SK-N-DZ (cell line): ENCODE results near the gene LRRC70. TPM values are rescaled to one million over a fixed set of nuclear protein-coding genes. Genes with fewer than 3 reads are reported as not detected.
"Not testable (repeated sequence)": the region's sequence is repeated elsewhere in the genome, so short reads cannot be mapped to it uniquely, and the experiment has no call there.

Experiments used
- DNase-seq: peaks from one replicate; pipeline ENCODE4 v3.0.0-alpha.2; 2015; ENCODE audit warnings: low spot score
- polyA plus RNA-seq, 2 experiments: library from polyadenylated mRNA; depleted of rRNA; stranded (reverse); fragments of >200 nt; gene quantifications; 2 replicates each; pipeline ENCODE4 v1.2.3, GENCODE V29; 2014

The LRRC70 gene, protein sequence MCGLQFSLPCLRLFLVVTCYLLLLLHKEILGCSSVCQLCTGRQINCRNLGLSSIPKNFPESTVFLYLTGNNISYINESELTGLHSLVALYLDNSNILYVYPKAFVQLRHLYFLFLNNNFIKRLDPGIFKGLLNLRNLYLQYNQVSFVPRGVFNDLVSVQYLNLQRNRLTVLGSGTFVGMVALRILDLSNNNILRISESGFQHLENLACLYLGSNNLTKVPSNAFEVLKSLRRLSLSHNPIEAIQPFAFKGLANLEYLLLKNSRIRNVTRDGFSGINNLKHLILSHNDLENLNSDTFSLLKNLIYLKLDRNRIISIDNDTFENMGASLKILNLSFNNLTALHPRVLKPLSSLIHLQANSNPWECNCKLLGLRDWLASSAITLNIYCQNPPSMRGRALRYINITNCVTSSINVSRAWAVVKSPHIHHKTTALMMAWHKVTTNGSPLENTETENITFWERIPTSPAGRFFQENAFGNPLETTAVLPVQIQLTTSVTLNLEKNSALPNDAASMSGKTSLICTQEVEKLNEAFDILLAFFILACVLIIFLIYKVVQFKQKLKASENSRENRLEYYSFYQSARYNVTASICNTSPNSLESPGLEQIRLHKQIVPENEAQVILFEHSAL
- polyA plus RNA-seq (2014; cell fraction: cytosol; rRNA removed) = 0.34 TPM in 1 of 2 replicates, not detected in the other
- polyA plus RNA-seq (2014; cell fraction: nucleus; rRNA removed) = 0.67 and 0.69 TPM in 2 replicates

DNA sequence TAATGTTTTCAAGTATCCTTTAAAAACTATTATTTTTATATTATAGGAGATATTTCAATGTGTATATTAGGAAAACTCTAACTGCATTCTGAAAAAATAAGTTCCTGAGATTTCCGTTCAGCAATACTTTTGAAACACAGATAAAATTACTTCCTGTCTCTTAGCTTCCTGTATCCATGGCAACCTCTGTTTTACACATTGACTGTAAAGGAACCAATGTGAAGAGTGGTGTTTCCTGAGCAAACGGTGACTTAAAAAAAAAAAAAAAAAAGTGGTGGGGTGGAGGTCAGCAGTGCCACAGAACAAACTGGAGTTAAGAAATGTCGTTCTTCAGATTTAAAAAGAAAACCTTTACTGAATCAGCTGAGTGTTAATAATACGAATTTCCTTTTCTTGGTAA, at the start of gene LRRC70:
LRRC70 (plus strand) TSS at position 280 of the 400 bp plus-strand sequence. CDS start 620 bp downstream, outside the sequence.
- DNase-seq = no peak

GRCh38 chr5:62533597-62533996, 45.0 kb upstream of the LRRC70 start:
- no peak for DNase-seq

GRCh38 chr5:62534461-62535236, 44.0 kb upstream of the LRRC70 start:
- no peak for DNase-seq

DNA sequence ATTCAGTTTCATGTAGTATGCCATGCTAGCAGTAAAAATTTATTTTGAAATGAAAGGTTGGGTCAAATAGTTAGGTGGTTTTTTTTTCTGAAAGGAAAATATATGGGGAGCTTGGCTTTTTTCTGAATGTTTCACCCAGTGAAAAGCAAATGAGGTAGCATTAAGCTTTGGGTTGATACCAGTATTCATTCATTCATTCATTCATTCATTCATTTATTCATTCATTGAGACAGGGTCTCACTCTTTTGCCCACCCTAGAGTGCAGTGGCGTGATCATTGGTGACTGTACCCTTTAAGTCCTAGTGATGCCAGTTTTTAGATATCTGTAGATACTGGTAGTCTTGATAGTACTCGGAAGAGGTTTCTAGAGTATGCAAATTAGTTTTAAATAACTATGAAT, 42.4 kb upstream of the LRRC70 start:
- DNase-seq = no peak

GRCh38 chr5:62536783-62537182, 41.8 kb upstream of the LRRC70 start:
- DNase-seq = no peak

DNA sequence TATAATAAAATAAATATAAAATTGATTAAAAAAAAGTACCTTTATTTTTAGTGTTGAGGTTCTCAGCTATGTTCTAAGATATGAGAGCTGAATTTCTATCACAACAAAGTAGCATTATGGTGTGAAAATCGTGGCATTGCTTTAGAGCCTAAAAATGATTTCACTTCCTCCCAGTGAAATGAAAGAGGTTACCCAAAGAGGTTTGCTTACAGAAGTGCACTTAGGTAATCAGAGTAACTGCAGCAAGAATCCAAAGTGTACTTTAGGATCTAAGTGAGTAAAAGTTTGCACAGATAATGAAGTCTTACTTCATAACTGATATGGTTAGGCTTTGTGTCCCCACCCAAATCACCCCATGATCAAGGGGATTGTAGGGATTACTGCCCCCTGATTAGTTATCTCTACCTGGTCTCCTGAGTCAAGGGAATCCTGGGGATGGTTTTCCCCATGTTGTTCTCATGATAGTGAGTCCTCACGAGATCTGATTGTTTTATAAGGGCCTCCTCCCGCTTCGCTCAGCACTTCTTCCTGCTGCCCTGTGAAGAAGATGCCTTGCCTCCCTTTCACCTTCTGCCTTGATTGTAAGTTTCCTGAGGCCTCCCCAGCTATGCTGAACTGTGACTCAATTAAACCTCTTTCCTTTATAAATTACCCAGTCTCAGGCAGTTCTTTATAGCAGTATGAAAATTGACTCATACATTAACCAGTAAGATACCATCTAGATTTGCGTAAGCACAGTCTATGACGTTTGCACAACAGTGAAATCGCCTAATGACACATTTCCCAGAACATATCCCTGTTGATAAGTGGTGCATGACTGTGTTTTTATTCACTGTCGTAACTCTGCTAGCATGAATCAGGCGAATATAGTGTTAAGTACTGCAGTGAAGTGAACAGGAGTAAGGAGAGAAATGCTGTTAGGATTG, 40.3 kb upstream of the LRRC70 start:
- no peak for DNase-seq

DNA sequence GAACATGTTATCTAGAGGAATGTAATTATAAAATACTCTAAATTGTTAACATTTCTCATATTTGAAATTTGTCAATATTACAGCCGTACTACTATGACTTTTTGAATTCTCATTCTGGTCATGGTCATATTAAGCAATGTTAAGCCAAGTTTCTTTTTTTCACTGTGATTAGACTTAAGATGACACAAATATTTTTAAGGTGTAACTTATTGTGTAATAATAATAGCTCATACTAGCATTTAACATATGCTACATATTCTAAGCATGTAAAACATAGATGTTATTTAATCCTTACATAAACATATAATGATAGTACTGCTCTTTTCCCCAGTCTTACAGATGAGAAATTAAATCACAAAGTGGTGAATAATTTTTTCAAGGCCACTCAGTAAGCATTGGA, 35.9 kb upstream of the LRRC70 start:
- no peak for DNase-seq

GRCh38 chr5:62547945-62548630, 30.5 kb upstream of the LRRC70 start:
- DNase-seq = no peak

- no peak for DNase-seq
Measured at GRCh38 chr5:62550103-62550502, 28.5 kb upstream of the LRRC70 start.

- DNase-seq = no peak
Measured at GRCh38 chr5:62555930-62556329, 22.7 kb upstream of the LRRC70 start.

DNA sequence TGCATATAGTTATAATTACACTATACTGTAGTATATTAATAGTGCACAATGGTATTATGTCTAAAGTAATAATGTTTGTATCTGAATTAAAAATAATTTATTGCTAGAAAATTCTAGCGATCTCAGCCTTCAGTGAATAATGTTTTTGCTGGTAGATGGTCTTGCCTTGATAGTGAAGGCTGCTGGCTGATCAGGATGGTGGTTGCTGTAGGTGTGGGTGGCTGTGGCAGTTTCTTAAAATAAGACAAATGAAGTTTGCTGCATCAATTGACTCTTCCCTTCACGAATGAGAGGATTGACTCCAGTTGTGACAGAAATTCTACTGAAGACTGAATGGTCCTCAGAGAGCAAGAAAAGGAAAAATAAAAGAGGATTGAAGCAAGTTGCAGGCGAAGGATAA, 19.7 kb upstream of the LRRC70 start:
- no peak for DNase-seq

DNA sequence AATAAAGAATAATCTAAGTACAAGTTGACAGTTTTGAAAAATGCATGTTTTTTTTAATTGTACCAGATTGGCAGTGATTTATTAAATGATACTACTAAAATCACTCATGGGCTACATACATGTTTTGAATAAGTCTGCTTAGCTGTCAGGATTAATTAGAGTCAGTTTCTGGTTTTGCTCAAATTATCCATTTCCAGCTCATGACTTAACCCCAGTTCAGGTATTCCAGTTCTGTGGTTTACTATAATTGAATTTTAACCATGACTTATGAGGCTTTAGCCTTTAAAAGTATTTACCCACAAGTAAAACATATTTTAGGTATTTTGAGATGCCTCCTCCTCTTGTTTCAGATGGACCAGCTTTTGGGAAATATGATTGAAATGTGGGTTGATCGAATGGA, 17.8 kb upstream of the LRRC70 start:
- DNase-seq = peak; percentile 56

GRCh38 chr5:62561896-62562295, 16.7 kb upstream of the LRRC70 start:
- no peak for DNase-seq

DNA sequence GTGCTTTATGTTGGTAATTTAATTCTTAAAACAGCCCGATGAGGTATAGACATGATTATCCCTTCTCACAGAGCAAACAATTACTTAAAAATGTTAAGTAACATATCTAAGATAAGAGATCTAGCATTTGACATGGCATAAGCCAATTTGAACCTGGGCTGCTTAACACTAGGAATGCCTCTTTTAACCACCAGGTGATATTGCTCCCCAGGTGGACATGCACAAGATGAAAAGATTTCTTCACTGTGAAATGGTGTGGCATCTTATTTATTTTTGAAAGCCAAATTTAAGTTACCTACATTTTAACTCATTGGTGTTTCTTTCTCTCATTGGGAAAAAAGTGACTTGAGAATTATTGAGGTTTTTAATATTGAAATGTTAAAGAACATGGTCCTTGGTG, 15.8 kb upstream of the LRRC70 start:
- no peak for DNase-seq

- no peak for DNase-seq
Measured at GRCh38 chr5:62564101-62564500, 14.5 kb upstream of the LRRC70 start.

GRCh38 chr5:62565740-62566139, 12.9 kb upstream of the LRRC70 start:
- DNase-seq = not testable (repeated sequence)

DNA sequence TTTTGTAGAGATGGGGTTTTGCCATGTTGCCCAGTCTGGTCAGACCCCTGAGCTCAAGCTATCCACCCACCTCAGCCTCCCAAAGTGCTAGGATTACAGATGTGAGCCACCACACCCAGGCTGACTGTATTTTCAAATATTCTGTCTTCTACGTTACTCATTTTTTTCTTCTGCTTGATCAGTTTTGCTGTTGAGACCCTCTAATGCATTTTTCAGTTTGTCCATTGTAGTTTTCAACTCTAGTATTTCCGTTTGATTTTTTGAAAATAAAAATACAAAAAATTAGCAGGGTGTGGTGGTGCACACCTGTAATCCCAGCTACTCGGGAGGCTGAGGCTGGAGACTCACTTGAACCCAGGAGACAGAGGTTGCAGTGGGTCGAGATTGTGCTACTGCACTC, 10.5 kb upstream of the LRRC70 start:
- no peak for DNase-seq

DNA sequence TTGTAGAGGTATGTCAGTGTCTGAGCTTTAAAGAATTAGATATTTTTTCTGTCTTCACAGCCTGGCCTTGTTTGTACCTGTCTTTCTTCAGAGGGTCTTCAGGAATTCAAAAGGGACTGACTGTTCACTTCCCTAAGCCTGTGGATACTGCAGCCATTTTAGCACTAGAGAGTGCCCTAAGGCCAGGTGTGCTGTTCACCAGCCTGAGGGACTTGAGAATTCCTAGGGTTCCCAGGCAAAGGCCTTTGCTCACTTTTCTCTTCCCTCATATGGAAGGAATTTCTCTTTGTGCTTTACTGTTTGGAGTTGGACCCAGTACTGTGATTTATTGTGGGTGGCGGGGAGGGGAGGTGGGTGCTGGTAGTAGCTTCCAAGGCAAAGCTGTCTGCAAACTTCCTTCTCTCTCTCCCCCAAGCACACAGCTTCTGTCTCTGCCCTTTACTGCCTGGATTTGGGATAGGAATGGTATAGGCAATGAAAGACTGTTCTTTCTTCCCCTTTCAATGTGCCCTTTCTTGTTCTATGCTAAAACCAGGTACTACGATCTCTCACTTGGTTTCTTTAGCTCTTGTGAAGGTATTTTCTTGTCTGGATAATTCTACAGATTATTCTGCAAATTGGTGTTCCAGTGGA, 9.7 kb upstream of the LRRC70 start:
- DNase-seq = no peak

DNA sequence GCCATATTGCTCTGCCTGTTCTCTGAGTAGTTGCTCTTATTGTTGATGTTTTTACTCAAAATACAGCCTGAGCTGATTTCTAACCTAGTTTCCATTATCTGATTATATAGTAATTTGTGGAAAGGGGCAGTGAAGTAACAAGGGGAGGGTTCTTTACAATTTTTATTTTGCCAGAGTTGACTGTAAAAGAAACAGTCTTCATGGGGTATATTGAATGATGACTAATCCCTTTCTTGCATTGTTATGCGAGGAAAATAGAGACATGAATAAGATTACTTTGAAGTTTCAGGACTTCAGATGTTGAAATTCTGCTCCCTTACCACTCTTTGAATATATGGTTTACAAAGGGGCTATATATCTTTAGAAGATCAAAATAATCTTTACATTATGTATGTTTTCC, 9.1 kb upstream of the LRRC70 start:
- no peak for DNase-seq

DNA sequence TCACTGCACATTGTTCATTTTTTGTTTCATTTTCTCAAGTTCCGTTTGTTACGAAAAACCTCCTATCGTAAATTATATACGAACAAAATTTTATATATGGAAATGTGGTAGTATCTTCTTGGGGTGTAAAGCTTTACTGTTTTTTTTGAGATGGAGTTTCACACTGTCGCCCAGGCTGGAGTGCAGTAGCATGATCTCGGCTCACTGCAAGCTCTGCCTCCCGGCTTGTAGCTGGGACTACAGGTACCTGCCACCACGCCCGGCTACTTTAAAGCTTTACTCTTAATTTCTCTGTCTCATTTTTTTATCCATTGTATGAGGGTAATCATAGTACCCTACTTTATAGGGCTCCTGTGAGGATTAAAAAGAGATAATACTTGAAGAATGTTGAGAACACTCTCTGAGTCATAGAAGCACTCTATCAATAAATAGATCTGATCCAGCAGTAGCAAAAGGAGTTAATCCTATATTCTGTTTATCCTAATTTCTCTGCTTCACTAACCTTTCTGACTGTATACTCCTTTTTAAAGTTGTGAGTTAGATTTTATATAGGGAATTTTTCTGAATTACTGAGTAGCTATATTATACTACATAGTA, 5.6 kb upstream of the LRRC70 start:
- DNase-seq = no peak
